Purkinje cell (primary cell): ENCODE data around the gene GKAP1. TPM values are rescaled to one million over a fixed set of nuclear protein-coding genes. Genes with fewer than 3 reads are reported as not detected.

Experiments used
- polyA plus RNA-seq: library from polyadenylated mRNA; unstranded; fragments of >200 nt; fragmentation: Nextera tagmentation; gene quantifications from 2 replicates; pipeline ENCODE4 v1.2.1, GENCODE V29; 2014

GKAP1 gene
- 6.0 and 12.4 TPM in 2 replicates for polyA plus RNA-seq

GRCh38 chr9:83817356-83818278 lies at the start of gene GKAP1:
TSS of gene GKAP1 (minus strand) at chr9:83817769. CDS start at chr9:83806517, 11,252 bp downstream.

GRCh38 chr9:83707768-83708514 lies 109.6 kb downstream of the GKAP1 start, which contains the start of gene UBQLN1:
TSS of gene UBQLN1 (minus strand) at chr9:83707958. CDS start at chr9:83707679, 279 bp downstream.

Other genes with a start within 250 kb of the GKAP1 start
- 7.5 and 10.2 TPM in 2 replicates for gene IDNK, start 194.6 kb downstream of the GKAP1 start, polyA plus RNA-seq
- 40.1 and 45.7 TPM in 2 replicates for gene UBQLN1, start 109.8 kb downstream of the GKAP1 start, polyA plus RNA-seq
- gene KIF27, start 103.7 kb upstream of the GKAP1 start, polyA plus RNA-seq, result 5.7 and 9.6 TPM in 2 replicates
- gene HNRNPK, start 162.4 kb upstream of the GKAP1 start, polyA plus RNA-seq, result 99.5 and 119 TPM in 2 replicates
- gene RMI1, start 163.0 kb upstream of the GKAP1 start, polyA plus RNA-seq, result 8.3 and 9.2 TPM in 2 replicates